A549 treated with ZK216348 at 1 μM for 4 hours (cell line): ENCODE measurements around the gene LY6G6C. TPM values are rescaled to one million over a fixed set of nuclear protein-coding genes. Genes with fewer than 3 reads are reported as not detected.

Experiments
- total RNA-seq: library from RNA; stranded (reverse); fragments of 200-300 nt; extraction: Qiagen RNA extraction; gene quantifications from 5 replicates; pipeline ENCODE4 v1.2.3, GENCODE V29; 2022; ENCODE audit warnings: low read depth

Gene LY6G6C, protein sequence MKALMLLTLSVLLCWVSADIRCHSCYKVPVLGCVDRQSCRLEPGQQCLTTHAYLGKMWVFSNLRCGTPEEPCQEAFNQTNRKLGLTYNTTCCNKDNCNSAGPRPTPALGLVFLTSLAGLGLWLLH
- total RNA-seq = 0.20 to 0.42 TPM (median 0.29 TPM) in 3 of 5 replicates, not detected in the others

GRCh38 chr6:31721351-31722020 is at the start of gene LY6G6C:
TSS of gene LY6G6C (minus strand) at chr6:31721746. CDS start at chr6:31721679, 67 bp downstream.

GRCh38 chr6:31762356-31762755 is 40.8 kb upstream of the LY6G6C start, which contains the start of gene SAPCD1:
TSS of gene SAPCD1 (plus strand) at chr6:31762656. CDS start at chr6:31763055, 399 bp downstream.

GRCh38 chr6:31739639-31740396 is 18.3 kb upstream of the LY6G6C start, which contains the start of gene MSH5:
TSS of gene MSH5 (plus strand) at chr6:31740005. CDS start at chr6:31740467, 462 bp downstream.

GRCh38 chr6:31736021-31736767 is 14.6 kb upstream of the LY6G6C start, which contains the start of gene CLIC1:
TSS of gene CLIC1 (minus strand) at chr6:31736530. CDS start at chr6:31736300, 230 bp downstream.

GRCh38 chr6:31728767-31729514 is 7.4 kb upstream of the LY6G6C start, which contains the start of gene DDAH2:
TSS of gene DDAH2 (minus strand) at chr6:31729299. CDS start at chr6:31729161, 138 bp downstream.

DNA sequence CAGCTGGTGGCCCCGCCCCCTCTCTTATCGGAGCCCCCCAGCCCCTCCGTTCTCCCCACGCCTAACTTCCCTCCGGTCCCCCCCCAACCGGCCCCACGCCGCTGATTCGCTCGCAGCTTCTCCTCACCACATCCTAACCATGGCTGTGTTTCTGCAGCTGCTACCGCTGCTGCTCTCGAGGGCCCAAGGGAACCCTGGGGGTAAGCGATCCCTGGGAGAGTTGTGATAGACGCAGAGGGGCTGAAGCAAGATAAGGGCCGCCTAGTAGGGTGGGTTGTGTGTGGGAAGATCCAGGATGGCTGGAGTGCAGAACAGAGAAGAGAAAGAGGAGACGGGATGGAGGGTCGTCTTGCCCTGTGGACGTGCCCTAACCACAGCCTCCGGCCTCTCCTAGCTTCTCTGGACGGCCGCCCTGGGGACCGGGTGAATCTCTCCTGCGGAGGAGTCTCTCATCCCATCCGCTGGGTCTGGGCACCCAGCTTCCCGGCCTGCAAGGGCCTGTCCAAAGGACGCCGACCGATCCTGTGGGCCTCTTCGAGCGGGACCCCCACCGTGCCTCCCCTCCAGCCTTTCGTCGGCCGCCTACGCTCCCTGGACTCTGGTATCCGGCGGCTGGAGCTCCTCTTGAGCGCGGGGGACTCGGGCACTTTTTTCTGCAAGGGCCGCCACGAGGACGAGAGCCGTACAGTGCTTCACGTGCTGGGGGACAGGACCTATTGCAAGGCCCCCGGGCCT is 1.9 kb upstream of the LY6G6C start, which contains the start of gene MPIG6B:
Gene MPIG6B, plus strand, starts transcription at position 129 of the 735 bp plus-strand sequence. Its CDS starts 11 bp downstream, at position 140.

DNA sequence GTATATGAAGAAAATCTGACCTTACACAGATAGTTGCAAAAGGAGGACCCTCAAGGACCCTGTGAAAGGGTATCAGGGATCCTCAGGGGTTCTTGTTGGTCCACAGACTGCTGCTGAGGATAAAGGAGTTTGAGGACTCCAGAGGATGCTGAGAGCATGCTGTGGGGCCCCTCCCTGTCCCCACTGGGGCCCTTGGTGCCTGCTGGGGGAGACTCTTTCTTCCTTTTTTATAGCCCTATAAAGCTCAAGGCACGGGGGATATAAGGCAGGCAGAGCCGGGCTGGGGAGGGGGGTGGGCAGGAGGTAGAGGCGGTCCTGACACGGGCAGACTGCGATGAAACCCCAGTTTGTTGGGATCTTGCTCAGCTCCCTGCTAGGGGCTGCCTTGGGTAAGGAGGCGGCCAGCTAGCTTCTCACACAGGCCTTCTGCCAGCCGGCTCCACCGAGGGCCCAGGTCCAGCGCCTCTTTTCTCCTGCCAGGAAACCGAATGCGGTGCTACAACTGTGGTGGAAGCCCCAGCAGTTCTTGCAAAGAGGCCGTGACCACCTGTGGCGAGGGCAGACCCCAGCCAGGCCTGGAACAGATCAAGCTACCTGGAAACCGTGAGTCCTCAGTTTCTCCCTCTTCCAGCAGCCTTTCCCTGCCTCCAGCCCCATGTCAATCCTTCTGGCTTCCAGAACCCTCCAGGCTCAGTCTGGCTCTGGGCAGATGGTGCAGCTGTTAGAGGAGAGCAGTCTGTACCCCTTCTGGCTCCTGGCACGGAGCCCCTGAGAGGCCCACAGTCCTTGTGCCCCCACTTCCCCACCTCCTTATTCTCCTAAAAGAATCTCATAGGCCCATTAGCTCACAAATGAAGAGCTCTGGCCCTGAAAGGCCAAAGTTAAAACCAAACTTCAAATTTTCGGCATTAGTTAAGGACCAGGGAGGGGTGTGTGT is 6.3 kb downstream of the LY6G6C start, which contains the start of gene LY6G6D:
Gene LY6G6D, plus strand, starts transcription at position 327 of the 937 bp plus-strand sequence. Its CDS starts 8 bp downstream, at position 335.

DNA sequence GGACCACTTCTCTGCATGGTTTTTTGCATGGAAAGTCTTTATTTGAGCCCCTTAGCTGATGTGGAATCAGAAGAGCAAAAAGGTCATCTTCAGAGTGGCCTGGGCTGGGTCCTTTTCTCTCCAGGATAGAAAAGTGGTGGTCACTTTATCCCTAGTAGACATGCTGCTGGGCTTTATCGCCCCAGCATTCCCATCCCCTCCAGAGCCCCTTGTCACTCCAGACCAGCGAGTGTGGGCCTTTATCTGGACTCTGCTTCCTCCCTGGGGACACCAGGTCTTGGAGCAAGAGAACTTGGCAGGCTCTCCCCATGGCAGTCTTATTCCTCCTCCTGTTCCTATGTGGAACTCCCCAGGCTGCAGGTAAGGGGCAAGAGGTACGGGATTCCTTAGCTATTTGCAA is 14.9 kb downstream of the LY6G6C start, which contains the start of gene LY6G6F:
Gene LY6G6F, plus strand, starts transcription at position 268 of the 400 bp plus-strand sequence. Its CDS starts 41 bp downstream, at position 309.

DNA sequence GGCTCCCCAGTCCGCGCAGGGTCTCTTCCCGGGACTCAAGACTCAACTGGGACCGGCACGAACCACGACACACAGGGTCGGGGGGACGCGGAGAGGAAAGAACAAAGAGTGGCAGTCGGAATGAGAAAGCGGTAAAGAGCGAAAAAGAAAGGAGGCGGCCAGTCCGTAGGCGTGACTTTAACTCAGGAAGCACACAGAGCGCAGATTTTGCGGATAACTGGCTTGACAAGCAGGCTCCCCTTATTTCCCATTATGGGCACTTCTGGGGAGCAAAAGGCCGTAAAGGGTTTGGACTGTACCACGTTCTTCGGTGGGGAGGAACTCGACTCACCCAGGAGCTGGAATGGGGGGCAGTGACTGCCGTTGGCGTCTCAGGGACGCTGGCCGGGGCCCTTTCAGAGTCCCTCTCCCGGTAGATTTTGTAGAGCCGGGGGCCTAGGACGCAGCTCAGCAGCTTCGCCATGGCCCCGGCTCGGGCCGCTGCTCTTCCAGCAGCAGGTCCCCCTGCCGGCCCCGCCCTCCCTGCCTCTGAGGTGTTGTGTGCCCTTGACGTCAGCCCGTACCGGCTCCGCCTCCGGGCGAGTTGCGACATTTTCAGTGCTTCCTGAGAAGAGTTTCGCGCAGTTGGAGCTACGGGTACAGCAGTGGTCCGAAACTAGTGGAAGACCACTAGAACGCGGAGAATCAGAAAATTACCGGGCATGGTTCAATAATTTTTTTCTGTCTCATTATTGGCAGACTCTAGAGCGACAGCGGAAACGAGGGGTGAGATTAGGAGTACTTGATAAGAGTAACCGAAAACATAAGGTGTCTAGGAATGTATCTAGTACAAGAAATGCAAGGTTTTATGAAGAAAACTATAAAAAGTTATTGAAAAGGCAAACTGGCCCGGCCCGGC is 18.5 kb downstream of the LY6G6C start, which contains the start of gene ABHD16A:
Gene ABHD16A, minus strand, starts transcription at position 506 of the 898 bp plus-strand sequence. Its CDS starts 43 bp downstream, at position 463.

GRCh38 chr6:31680226-31681134 is 41.1 kb downstream of the LY6G6C start, which contains the start of gene LY6G5C:
TSS of gene LY6G5C (minus strand) at chr6:31681067. CDS start at chr6:31680373, 694 bp downstream.

GRCh38 chr6:31669676-31670075 is 51.9 kb downstream of the LY6G6C start, which contains the start of gene LY6G5B:
TSS of gene LY6G5B (plus strand) at chr6:31669976. CDS start at chr6:31670951, 975 bp downstream.

Other genes starting within 250 kb of the LY6G6C start
- gene MICB, start 223.6 kb downstream of the LY6G6C start, total RNA-seq = 5.2 to 8.6 TPM (median 7.9 TPM) in 5 replicates
- not detected in 5 replicates for gene MCCD1, start 192.8 kb downstream of the LY6G6C start, total RNA-seq
- gene DDX39B, start 179.7 kb downstream of the LY6G6C start, total RNA-seq = 359 to 433 TPM (median 396 TPM) in 5 replicates
- 0.33 to 1.3 TPM (median 0.69 TPM) in 5 replicates for gene ATP6V1G2, start 175.1 kb downstream of the LY6G6C start, total RNA-seq
- 5.9 to 13.0 TPM (median 12.5 TPM) in 5 replicates for gene NFKBIL1, start 174.1 kb downstream of the LY6G6C start, total RNA-seq
- not detected in 5 replicates for gene LTA, start 149.5 kb downstream of the LY6G6C start, total RNA-seq
- 0.08 TPM in 1 of 5 replicates, not detected in the others for gene TNF, start 146.2 kb downstream of the LY6G6C start, total RNA-seq
- gene LTB, start 139.3 kb downstream of the LY6G6C start, total RNA-seq = 0.21 to 0.76 TPM (median 0.45 TPM) in 4 of 5 replicates, not detected in the other
- not detected in 5 replicates for gene LST1, start 135.5 kb downstream of the LY6G6C start, total RNA-seq
- gene NCR3, start 128.7 kb downstream of the LY6G6C start, total RNA-seq = not detected in 5 replicates
- not detected in 5 replicates for gene AIF1, start 106.5 kb downstream of the LY6G6C start, total RNA-seq
- gene PRRC2A, start 101.0 kb downstream of the LY6G6C start, total RNA-seq = 59.3 to 94.8 TPM (median 86.5 TPM) in 5 replicates
- 100 to 165 TPM (median 145 TPM) in 5 replicates for gene BAG6, start 69.1 kb downstream of the LY6G6C start, total RNA-seq
- 2.2 to 3.7 TPM (median 3.5 TPM) in 5 replicates for gene APOM, start 65.9 kb downstream of the LY6G6C start, total RNA-seq
- 11.1 to 14.5 TPM (median 12.9 TPM) in 5 replicates for gene C6orf47, start 61.0 kb downstream of the LY6G6C start, total RNA-seq
- gene GPANK1, start 56.7 kb downstream of the LY6G6C start, total RNA-seq = 9.6 to 16.8 TPM (median 12.8 TPM) in 5 replicates
- gene CSNK2B, start 55.7 kb downstream of the LY6G6C start, total RNA-seq = 168 to 192 TPM (median 170 TPM) in 5 replicates
- 3.2 to 6.4 TPM (median 5.2 TPM) in 5 replicates for gene LY6G5B, start 51.8 kb downstream of the LY6G6C start, total RNA-seq
- gene LY6G5C, start 40.7 kb downstream of the LY6G6C start, total RNA-seq = 1.1 to 1.6 TPM (median 1.5 TPM) in 5 replicates
- 13.2 to 19.1 TPM (median 17.6 TPM) in 5 replicates for gene ABHD16A, start 18.4 kb downstream of the LY6G6C start, total RNA-seq
- not detected in 5 replicates for gene LY6G6F, start 14.9 kb downstream of the LY6G6C start, total RNA-seq
- not detected in 5 replicates for gene LY6G6D, start 6.4 kb downstream of the LY6G6C start, total RNA-seq
- not detected in 5 replicates for gene MPIG6B, start 1.6 kb upstream of the LY6G6C start, total RNA-seq
- 27.1 to 32.0 TPM (median 31.7 TPM) in 5 replicates for gene DDAH2, start 7.6 kb upstream of the LY6G6C start, total RNA-seq
- 433 to 509 TPM (median 491 TPM) in 5 replicates for gene CLIC1, start 14.8 kb upstream of the LY6G6C start, total RNA-seq
- 13.3 to 18.7 TPM (median 13.6 TPM) in 5 replicates for gene MSH5, start 18.3 kb upstream of the LY6G6C start, total RNA-seq
- gene SAPCD1, start 40.9 kb upstream of the LY6G6C start, total RNA-seq = 3.7 to 5.9 TPM (median 4.9 TPM) in 5 replicates
- 0.53 to 2.7 TPM (median 1.1 TPM) in 5 replicates for gene VWA7, start 55.6 kb upstream of the LY6G6C start, total RNA-seq
- gene VARS1, start 74.0 kb upstream of the LY6G6C start, total RNA-seq = 43.4 to 61.7 TPM (median 60.4 TPM) in 5 replicates
- 52.1 to 67.9 TPM (median 59.7 TPM) in 5 replicates for gene LSM2, start 85.2 kb upstream of the LY6G6C start, total RNA-seq
- gene HSPA1L, start 93.5 kb upstream of the LY6G6C start, total RNA-seq = 1.4 to 2.2 TPM (median 1.9 TPM) in 5 replicates
- 129 to 401 TPM (median 295 TPM) in 5 replicates for gene HSPA1A, start 93.8 kb upstream of the LY6G6C start, total RNA-seq
- 78.0 to 284 TPM (median 227 TPM) in 5 replicates for gene HSPA1B, start 106.0 kb upstream of the LY6G6C start, total RNA-seq
- gene NEU1, start 141.1 kb upstream of the LY6G6C start, total RNA-seq = 20.9 to 35.3 TPM (median 29.4 TPM) in 5 replicates
- gene SLC44A4, start 157.3 kb upstream of the LY6G6C start, total RNA-seq = 0.18 to 0.50 TPM (median 0.29 TPM) in 3 of 5 replicates, not detected in the others
- gene EHMT2, start 176.0 kb upstream of the LY6G6C start, total RNA-seq = 17.2 to 32.6 TPM (median 30.9 TPM) in 5 replicates
- 2.0 to 5.0 TPM (median 4.5 TPM) in 5 replicates for gene ZBTB12, start 180.3 kb upstream of the LY6G6C start, total RNA-seq
- gene C2, start 206.0 kb upstream of the LY6G6C start, total RNA-seq = 0.33 to 0.47 TPM in 2 of 5 replicates, not detected in the others
- gene CFB, start 224.3 kb upstream of the LY6G6C start, total RNA-seq = 1.6 to 3.2 TPM (median 2.0 TPM) in 5 replicates
- gene NELFE, start 237.2 kb upstream of the LY6G6C start, total RNA-seq = 75.5 to 91.9 TPM (median 81.9 TPM) in 5 replicates
- gene SKIC2, start 237.4 kb upstream of the LY6G6C start, total RNA-seq = 15.8 to 30.9 TPM (median 25.7 TPM) in 5 replicates